OCI-LY1 (cell line): Measurements from ENCODE around the gene UGT2A1.
"Not testable (repeated sequence)": the region's sequence is repeated elsewhere in the genome, so short reads cannot be mapped to it uniquely, and the experiment has no call there.

Source experiments
- H2AFZ ChIP-seq: fragments of 200-600 bp; sonication (generic), shearing (Covaris generic); 2 replicates; pipeline ENCODE4 v1.6.0; 2014; ENCODE audit warnings: antibody characterized with exemption, mild to moderate bottlenecking, low read length
- H3F3A ChIP-seq: fragments of 200-600 bp; sonication (generic), shearing (Covaris generic); 2 replicates; pipeline ENCODE4 v1.6.0; 2014; ENCODE audit warnings: mild to moderate bottlenecking, antibody characterized with exemption, low read length, moderate library complexity; ENCODE audit not compliant: insufficient read depth
- H3K27ac ChIP-seq: fragments of 200-600 bp; sonication (generic); 2 replicates; pipeline ENCODE4 v1.5.1; 2014; ENCODE audit warnings: low read length, mixed run types, mild to moderate bottlenecking, low read depth; ENCODE audit not compliant: poor library complexity, severe bottlenecking
- H3K27me3 ChIP-seq: fragments of 200-600 bp; sonication (generic); 2 replicates; pipeline ENCODE4 v1.6.0; 2014; ENCODE audit warnings: antibody characterized with exemption, mild to moderate bottlenecking, low read length, moderate library complexity; ENCODE audit not compliant: insufficient read depth
- H3K36me3 ChIP-seq: fragments of 200-600 bp; sonication (generic); 2 replicates; pipeline ENCODE4 v1.6.1; 2014; ENCODE audit warnings: mild to moderate bottlenecking, antibody characterized with exemption, low read length, moderate library complexity, mixed read lengths; ENCODE audit not compliant: insufficient read depth
- H3K4me1 ChIP-seq: fragments of 200-600 bp; sonication (generic); 2 replicates; pipeline ENCODE4 v1.5.1; 2014; ENCODE audit warnings: mild to moderate bottlenecking, low read length, moderate library complexity; ENCODE audit not compliant: insufficient read depth, severe bottlenecking
- H3K4me2 ChIP-seq: fragments of 200-600 bp; sonication (generic), shearing (Covaris generic); 2 replicates; pipeline ENCODE4 v1.6.1; 2014; ENCODE audit warnings: low read length
- H3K4me3 ChIP-seq: fragments of 200-600 bp; sonication (generic); 2 replicates; pipeline ENCODE4 v1.5.1; 2014; ENCODE audit warnings: low read length, low read depth, mild to moderate bottlenecking, mixed read lengths; ENCODE audit not compliant: poor library complexity, severe bottlenecking
- H3K79me2 ChIP-seq: fragments of 200-600 bp; shearing (Covaris generic); 2 replicates; pipeline ENCODE4 v1.6.1; 2016; ENCODE audit warnings: mixed run types, low read length, mixed read lengths; ENCODE audit not compliant: insufficient read depth
- H3K9ac ChIP-seq: fragments of 200-600 bp; sonication (generic), shearing (Covaris generic); 2 replicates; pipeline ENCODE4 v1.6.1; 2014; ENCODE audit warnings: mild to moderate bottlenecking, low read length, mixed read lengths
- H3K9me2 ChIP-seq: fragments of 200-600 bp; sonication (generic), shearing (Covaris generic); 2 replicates; pipeline ENCODE4 v1.6.1; 2014; ENCODE audit warnings: low read depth, mild to moderate bottlenecking, low read length, mixed read lengths
- H3K9me3 ChIP-seq: fragments of 200-600 bp; shearing (Covaris generic); 2 replicates; pipeline ENCODE4 v1.6.1; 2014; ENCODE audit warnings: low read length, mixed read lengths
- H4K20me1 ChIP-seq: fragments of 200-600 bp; sonication (generic), shearing (Covaris generic); 2 replicates; pipeline ENCODE4 v1.6.0; 2016; ENCODE audit warnings: mild to moderate bottlenecking, low read length; ENCODE audit not compliant: insufficient read depth
- EZH2 ChIP-seq: fragments of 200-600 bp; sonication (generic), shearing (Covaris generic); IDR thresholded peaks from 2 replicates; pipeline ENCODE4 v1.8.0; 2017; ENCODE audit warnings: borderline replicate concordance, mixed run types, mild to moderate bottlenecking, antibody characterized with exemption, low read length, moderate library complexity, mixed read lengths
- TF ChIP-seq, protein P1 (sequence below): fragments of 200-600 bp; sonication (generic), shearing (Covaris generic); IDR thresholded peaks from 2 replicates; pipeline ENCODE4 v1.5.1; 2017; ENCODE audit warnings: mild to moderate bottlenecking, antibody characterized with exemption, low read length, moderate library complexity, mixed read lengths

Gene UGT2A1

DNA sequence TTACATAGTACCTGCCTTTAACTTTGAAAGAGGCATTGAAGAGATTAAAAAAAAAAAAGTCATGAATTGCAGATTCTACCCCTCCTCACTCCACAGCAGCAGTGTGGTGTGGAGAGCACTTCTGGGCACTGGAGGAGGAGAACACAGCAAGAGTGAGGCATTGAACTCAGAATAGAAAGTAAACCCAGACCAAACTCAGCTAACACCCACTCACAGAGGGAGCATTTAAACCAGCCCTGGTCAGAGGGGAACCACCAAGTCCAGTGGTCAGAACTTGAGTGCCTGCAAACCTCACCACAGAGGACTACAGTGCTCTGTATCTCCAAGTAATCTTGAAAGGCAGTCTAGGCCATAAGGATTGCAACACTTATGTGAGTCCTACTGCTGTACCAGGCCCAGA lies 15.6 kb upstream of the UGT2A1 start:
- Histone ChIP-seq H3K9me3 (no peaks in the 10 kb centered on the region), H3F3A (no peaks in the 10 kb centered on the region), H4K20me1 (no peaks in the 10 kb centered on the region), H3K36me3 (no peaks in the 10 kb centered on the region), H3K27me3 (no peaks in the 10 kb centered on the region), H3K4me3 (no peak overlapping the region), H3K9me2 (no peaks in the 10 kb centered on the region), H2AFZ (no peak overlapping the region), H3K79me2 (no peaks in the 10 kb centered on the region), H3K9ac (no peak overlapping the region), H3K4me1 (no peaks in the 10 kb centered on the region), H3K4me2 (no peak overlapping the region), H3K27ac (no peak overlapping the region)
- TF ChIP-seq EZH2, result no peak
- TF ChIP-seq, protein P1, sequence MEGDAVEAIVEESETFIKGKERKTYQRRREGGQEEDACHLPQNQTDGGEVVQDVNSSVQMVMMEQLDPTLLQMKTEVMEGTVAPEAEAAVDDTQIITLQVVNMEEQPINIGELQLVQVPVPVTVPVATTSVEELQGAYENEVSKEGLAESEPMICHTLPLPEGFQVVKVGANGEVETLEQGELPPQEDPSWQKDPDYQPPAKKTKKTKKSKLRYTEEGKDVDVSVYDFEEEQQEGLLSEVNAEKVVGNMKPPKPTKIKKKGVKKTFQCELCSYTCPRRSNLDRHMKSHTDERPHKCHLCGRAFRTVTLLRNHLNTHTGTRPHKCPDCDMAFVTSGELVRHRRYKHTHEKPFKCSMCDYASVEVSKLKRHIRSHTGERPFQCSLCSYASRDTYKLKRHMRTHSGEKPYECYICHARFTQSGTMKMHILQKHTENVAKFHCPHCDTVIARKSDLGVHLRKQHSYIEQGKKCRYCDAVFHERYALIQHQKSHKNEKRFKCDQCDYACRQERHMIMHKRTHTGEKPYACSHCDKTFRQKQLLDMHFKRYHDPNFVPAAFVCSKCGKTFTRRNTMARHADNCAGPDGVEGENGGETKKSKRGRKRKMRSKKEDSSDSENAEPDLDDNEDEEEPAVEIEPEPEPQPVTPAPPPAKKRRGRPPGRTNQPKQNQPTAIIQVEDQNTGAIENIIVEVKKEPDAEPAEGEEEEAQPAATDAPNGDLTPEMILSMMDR, result no peak

DNA sequence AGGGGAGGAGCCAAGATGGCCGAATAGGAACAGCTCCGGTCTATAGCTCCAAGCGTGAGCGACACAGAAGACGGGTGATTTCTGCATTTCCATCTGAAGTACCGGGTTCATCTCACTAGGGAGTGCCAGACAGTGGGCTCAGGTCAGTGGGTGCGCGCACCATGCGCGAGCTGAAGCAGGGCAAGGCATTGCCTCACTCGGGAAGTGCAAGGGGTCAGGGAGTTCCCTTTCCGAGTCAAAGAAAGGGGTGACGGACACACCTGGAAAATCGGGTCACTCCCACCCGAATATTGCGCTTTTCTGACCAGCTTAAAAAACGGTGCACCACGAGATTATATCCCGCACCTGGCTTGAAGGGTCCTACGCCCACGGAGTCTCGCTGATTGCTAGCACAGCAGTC lies 11.0 kb upstream of the UGT2A1 start:
- not testable (repeated sequence) for H3K4me2 ChIP-seq, H2AFZ ChIP-seq, H3K4me3 ChIP-seq, H3K9me3 ChIP-seq, H3K36me3 ChIP-seq, H4K20me1 ChIP-seq, H3K27me3 ChIP-seq, H3K79me2 ChIP-seq, H3F3A ChIP-seq, H3K4me1 ChIP-seq, H3K9ac ChIP-seq, H3K27ac ChIP-seq, H3K9me2 ChIP-seq

DNA sequence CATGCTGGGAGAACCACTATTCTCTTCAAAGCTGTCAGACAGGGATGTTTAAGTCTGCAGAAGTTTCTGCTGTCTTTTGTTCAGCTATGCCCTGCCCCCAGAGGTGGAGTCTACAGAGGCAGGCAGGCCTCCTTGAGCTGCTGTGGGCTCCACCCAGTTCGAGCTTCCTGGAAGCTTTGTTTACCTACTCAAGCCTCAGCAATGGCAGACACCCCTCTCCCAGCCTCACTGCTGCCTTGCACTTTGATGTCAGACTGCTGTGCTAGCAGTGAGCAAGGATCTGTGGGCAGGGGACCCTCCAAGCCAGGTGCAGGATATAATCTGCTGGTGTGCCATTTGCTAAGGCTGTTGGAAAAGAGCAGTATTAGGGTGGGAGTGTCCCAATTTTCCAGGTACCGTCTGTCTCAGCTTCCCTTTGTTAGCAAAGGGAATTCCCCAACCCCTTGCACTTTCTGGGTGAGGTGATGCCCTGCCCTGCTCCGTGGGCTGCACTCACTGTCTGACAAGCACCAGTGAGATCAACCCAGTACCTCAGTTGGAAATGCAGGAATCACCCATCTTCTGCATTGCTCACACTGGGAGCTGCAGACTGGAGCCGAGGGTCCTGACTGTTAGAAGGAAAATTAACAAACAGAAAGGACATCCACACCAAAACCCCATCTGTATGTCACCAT lies 8.2 kb upstream of the UGT2A1 start:
- H3K9me2 ChIP-seq, H3F3A ChIP-seq, H2AFZ ChIP-seq, H3K27me3 ChIP-seq, H3K79me2 ChIP-seq, H3K9me3 ChIP-seq, H4K20me1 ChIP-seq, H3K4me1 ChIP-seq, H3K27ac ChIP-seq, H3K4me3 ChIP-seq, H3K36me3 ChIP-seq, H3K9ac ChIP-seq, H3K4me2 ChIP-seq: not testable (repeated sequence)

DNA sequence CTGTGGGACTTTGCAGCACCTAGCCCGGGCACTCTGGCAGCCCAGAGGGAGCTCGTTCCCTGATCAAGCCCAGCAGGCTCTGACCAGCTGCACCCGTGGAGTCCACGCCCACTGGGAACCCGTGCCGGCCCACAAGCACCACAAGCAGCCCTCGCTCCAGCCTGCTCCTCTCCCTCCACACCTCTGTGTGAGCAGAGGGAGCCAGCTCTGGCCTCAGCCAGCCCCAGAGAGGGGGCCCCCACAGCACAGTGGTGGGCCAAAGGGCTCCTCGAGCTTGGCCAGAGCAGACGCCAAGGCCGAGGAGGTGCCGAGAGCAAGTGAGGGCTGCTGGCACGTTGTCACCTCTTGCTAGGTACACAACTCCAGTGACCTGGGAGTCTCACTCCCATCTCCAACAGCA lies 5.1 kb upstream of the UGT2A1 start:
- Histone ChIP-seq H3K36me3 (no peaks in the 10 kb centered on the region), H3K27me3 (no peaks in the 10 kb centered on the region), H3K4me3 (no peak overlapping the region), H3K4me2 (no peak overlapping the region), H3K27ac (no peak overlapping the region), H3K9me2 (no peaks in the 10 kb centered on the region), H3K9me3 (no peaks in the 10 kb centered on the region), H3K79me2 (no peaks in the 10 kb centered on the region), H2AFZ (no peak overlapping the region), H3F3A (no peaks in the 10 kb centered on the region), H3K4me1 (no peaks in the 10 kb centered on the region), H4K20me1 (no peaks in the 10 kb centered on the region), H3K9ac (no peak overlapping the region)
- TF ChIP-seq, protein P1, result no peak
- TF ChIP-seq EZH2, result no peak
